HG02610 (cell line): ENCODE measurements around the gene MLST8.
A peak's percentile ranks its signal among the peaks of the same experiment; 100 is the strongest.

Experiments
- ATAC-seq: cut with Tn5 transposase; IDR thresholded peaks from one replicate; pipeline ENCODE4 v1.9.1; 2021; ENCODE audit warnings: mild to moderate bottlenecking, moderate library complexity; ENCODE audit not compliant: unreplicated experiment

Gene MLST8

DNA sequence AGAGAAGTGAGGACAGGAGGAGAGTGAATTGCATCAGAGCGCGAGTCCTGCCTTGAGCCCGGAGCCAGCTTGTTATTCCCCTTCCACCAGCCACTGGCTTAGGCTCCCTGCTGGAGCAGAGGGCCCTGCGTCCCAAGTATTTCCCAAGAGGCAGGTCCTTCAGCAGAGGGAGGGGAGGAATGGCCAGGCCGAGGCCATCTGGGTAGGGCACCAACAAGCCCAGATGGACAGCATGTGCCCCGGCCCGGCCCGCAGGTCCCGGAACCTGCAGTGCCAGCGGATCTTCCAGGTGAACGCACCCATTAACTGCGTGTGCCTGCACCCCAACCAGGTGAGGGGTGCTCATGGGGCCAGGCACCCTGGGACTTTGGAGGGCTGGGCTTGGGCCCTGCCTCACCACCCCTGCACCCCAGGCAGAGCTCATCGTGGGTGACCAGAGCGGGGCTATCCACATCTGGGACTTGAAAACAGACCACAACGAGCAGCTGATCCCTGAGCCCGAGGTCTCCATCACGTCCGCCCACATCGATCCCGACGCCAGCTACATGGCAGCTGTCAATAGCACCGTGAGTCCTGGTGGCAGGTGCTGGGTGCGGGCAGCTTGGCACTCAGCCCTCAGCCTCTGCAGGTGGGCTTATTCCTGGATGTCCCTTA lies 1.7 kb downstream of the MLST8 start:
- ATAC-seq: no peak

DNA sequence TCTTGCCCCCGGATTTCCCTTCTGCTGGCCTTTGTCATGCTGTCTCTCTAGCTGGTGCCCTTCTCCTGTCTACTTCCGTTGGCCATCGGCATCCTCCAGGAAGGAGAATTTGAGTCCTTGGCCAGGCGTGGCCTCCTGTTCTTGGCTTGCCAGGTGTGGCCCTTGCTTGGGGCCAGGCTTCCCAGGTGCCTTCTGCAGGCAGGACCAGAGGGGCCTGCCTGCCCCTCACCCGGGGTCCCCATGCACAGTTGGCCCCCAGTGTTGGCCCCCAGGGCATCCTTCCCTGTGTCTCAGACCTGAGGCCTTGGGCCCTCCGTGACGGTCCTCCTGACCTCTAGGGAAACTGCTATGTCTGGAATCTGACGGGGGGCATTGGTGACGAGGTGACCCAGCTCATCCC lies 2.6 kb downstream of the MLST8 start:
- ATAC-seq: no peak

GRCh38 chr16:2208308-2208707 lies 3.1 kb downstream of the MLST8 start:
- no peak for ATAC-seq

DNA sequence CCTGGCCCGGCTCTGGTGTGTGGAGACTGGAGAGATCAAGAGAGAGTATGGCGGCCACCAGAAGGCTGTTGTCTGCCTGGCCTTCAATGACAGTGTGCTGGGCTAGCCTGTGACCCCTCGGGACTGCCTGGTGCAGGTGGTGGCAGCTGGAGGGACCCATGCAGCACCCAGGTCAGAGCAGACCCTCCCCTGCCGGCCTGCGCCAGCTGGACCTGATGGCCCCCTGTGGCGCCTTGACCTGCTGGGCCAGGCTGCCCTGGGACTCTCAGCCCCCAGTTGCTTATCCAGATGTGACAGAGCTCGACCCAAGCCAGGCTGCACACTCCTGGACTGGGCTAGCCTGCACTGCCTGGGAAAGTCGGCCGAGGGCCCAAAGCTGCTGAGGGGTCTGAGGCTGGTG lies 3.5 kb downstream of the MLST8 start:
- ATAC-seq: no peak

DNA sequence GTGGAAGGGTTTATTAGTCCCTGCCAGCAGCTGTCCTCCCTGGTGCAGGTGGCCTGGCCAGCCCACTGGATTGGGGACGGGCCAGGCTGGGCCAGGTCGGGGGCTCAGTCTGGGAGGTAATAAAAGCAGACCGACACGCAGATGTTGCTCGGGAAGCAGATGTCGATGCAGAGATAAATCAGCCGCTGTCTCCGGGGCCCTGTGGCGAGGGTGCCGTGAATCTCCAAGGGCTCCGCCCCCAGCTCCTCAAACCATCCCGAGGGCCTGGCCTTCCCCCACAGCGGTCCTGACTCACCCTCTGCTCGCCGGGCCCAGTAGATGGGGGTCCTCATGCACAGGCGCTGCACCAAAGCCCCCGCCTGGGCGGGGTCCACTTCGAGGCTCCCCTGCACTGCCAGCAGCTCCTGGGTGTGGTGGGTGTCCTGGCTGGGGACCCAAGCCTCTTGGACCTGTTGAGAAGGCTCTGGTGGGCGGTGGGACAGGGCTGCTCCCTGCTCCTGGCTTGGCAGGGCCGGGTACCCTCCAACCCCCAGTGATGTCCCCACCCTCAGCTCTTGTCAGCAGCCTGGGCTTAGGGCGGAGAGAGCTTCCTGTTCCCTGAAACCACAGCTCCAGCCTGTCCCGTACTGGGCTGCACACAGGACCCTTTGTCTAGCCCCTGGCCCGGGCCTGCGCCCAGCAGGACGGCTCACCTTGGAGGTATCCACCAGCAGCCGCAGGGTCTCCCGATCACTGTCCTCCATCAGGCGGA lies 4.2 kb downstream of the MLST8 start:
- no peak for ATAC-seq

- no peak for ATAC-seq
Observed at GRCh38 chr16:2210009-2210332, 4.7 kb downstream of the MLST8 start.

DNA sequence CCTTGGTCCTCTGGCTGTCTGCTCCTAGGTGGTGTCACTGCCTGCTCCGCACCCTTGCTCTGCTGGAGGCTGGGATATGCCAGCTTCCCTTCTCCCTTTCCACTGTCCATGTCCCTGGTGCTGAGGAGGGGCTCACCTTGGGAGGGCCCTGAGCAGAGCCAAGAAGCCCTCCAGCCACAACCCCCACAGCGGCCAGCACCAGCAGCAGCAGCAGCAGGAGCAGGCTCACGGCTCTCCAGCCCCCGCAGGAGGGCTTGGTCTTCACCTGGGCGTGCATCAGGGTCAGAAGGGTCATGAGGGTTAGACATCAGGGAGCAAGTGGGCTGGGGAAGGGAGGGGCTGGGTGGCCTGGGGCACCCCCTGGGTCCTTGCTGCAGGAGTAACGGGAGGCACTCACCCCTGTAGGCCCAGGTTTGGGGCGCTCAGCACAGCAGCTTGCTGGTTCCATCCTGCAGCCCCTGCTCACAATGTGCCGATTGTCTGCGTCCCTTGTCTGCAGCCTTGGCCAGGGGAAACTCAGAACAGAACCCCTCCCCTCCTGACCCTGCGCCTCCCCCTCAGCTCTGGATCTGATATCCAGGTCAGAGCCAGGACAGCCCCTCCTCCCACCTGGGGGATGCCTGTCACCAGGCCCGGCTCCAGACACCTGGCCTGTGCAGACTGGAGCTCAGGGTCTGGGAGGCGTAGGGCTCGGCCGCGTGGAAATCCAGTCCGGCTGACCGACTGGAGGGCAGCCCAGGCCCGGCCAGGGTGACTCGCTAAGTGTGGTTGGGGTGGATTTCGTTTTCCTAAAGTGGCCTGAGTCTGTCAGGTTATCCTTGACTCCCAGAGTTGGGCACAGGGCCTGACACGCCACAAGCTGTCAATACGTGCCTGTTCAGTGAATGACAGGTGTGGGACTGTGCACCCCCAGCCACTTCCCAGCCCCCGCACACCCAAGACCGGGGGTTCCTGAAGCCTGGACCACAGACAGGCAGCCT lies 5.4 kb downstream of the MLST8 start, which contains the start of gene BRICD5:
BRICD5 (minus strand) TSS at position 478 of the 980 bp plus-strand sequence; CDS start at position 448, 30 bp downstream.
- no peak for ATAC-seq

- no peak for ATAC-seq
Observed at GRCh38 chr16:2211923-2212347, 6.7 kb downstream of the MLST8 start.

DNA sequence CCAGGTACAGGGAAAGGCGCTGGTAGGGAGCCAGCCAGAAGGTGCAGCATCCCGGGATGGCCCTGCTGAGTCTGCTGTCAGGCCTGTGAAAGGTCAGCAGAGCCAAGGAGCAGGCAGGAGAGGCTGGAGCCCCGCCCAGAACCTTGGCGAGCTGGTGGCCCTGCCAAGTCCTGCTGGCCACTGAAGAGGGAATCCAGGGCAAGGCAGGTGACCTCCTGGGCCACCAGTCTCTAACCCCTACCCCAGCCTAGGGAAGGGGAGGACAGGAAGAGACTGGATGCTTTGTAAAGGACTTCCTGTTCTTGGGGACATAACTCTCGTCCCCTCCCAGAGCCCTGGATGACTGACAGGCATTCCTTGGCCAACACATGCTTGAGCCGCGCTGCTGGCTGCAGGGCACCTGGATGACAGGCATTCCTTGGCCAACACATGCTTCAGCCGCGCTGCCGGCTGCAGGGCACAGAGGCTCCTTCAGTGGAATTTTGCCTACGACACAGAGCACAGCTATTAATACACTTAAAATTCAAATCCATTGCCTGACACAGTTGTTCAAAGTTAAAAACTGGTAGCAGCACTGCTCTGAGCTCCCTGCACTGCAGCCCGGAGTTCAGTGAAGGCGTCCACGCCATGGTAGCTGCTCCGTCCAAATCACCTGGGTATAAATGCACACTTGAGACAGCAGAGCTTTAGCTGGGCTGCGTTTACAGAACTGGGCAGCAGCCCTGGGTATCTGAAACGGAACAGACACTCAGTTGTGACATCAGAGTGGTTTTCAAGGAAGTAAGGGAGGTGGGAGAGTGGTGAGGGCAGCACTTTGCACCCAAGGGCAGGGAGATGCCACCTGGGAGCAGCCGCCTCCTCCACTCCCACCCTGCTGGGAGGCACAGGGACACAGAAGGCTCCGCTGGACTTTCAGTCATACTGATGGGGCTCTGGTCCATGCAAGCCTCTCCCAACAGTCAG lies 7.4 kb downstream of the MLST8 start:
- ATAC-seq: no peak

DNA sequence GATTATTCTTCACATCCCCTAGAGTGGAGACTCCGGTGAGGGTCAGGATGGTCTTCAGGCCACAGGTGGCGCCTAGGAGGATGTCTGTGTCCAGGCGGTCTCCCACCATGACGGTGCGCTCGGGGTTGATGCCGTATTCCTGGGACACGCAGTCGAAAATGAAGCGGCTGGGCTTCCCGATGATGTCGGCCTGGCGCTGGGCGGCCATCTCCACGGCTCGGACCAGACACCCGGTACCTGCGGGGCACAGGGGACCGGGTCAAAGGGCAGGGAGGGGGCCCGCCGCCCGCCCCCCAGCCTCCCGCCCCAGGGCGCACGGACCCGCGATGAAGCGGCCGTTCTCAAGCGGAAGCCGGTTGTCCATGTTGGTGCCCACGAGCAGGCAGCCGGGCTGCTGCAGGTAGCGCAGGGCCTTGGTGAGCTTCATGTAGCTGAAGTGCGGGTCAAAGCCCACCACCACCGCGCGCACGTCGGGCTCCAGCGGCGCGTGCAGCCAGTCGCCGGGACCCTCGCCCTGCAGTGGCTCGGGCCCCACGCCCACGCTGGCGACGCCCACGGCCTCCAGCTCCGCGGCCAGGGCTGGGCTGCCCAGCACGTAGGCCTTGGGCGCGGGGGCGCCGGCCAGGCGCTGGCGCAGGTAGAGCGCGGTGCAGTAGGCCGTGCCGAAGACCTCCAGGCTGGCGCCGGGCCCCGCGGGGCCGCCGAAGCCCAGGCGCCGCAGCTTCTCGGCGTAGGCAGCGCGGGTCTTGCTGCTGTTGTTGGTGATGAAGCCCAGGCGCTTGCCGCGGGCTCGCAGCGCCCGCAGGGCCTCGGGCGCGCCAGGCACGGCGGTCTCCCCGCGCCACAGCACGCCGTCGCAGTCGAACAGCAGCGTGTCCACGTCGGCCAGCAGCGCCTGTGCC lies 8.8 kb downstream of the MLST8 start:
- ATAC-seq: peak; percentile 4

DNA sequence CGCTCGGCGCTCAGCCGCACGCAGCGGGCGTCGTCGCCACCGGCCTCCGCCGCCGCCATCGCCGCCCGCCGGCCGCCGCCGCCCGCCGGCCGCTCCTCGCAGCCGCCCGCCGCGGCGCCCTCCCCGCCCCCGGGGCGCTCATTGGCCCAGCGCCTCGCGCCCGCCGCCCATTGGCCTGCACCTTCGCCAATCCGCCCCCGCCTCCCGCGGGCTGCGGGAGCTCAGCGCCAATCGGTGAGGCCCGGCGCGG lies 9.4 kb downstream of the MLST8 start, which contains the start of gene PGP:
PGP (minus strand) TSS at position 122 of the 250 bp plus-strand sequence; CDS start at position 59, 63 bp downstream.
- ATAC-seq: peak; percentile 84

GRCh38 chr16:2216330-2216729 lies 11.1 kb downstream of the MLST8 start:
- no peak for ATAC-seq

DNA sequence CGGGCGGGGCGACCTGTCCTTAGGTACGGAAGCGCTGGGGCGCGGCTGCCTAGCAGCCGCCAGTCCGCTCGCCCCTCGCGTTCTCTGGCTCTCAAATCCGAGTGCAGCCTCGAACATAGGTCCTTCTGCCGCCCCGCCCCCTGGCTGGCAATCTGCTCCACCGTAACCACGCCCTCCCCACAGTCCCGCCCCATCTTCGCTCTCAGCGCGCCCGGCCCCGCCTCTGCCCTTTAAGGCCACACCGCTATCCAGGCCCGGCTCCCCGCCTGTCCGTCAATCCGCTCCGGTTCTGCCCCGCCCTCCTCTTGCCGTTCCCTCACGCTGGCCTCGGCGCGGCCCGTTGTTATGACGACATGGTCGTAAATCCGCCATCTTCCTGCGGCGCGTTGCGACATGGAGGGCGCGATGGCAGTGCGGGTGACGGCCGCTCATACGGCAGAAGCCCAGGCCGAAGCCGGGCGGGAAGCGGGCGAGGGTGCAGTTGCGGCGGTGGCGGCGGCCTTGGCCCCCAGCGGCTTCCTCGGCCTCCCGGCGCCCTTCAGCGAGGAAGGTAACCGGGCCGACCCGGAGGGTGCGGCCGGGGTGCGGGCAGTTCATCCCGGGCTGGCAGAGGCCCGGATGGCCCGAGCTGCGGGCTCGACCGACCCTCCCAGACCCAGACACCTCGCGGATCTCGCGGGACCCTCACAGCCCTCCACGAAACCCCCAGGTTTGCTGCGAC lies 18.1 kb downstream of the MLST8 start, which contains the start of gene E4F1:
E4F1 (plus strand) TSS at position 371 of the 721 bp plus-strand sequence; CDS start at position 394, 23 bp downstream.
- peak; percentile 95 for ATAC-seq

GRCh38 chr16:2223942-2224486 lies 18.8 kb downstream of the MLST8 start:
- ATAC-seq: peak; percentile 8

GRCh38 chr16:2226245-2226793 lies 21.1 kb downstream of the MLST8 start:
- ATAC-seq: no peak

DNA sequence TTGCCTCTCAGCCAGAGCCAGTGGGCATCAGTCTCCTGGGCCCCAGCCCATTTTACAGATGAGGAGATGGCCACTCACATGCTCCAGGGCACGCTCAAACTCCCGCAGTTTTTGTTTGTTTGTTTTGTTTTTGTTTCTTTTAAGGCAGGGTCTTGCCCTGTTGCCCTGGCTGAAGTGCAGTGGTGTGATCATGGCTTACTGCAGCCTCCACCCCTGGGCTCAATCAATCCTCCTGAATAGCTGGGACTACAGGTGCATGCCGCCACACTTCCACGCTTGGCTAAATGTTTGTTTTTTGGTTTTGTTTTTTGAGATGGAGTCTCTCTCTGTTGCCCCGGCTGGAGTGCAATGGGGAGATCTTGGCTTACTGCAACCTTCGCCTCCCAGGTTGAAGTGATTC lies 21.7 kb downstream of the MLST8 start:
- ATAC-seq: no peak

DNA sequence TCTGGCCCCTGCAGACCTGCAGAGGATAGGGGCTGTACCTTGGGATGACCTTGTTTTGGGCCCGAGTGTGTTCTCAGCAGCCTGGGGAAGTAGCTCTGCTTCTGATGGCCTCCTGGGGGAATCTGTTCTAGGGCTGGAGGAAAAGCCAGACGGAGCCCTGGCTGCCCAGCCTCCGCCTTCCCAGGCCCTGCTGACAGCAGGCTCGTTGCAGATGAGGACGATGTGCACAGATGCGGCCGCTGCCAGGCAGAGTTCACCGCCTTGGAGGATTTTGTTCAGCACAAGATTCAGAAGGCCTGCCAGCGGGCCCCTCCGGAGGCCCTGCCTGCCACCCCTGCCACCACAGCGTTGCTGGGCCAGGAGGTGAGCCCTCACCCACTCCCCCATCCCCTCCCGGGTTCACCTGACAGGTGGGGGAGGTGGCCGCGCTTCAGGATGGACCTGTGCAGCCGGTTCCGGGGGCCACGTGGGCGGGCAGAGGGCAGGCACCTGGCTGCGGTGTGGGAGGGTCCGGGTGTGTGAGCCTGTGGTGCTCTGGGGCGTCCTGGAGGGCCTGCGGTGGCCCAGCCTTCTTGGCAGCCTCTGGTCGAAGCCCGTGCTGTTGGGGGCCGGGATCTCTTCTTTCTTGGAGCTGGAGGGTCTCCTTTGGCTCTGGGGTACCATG lies 23.0 kb downstream of the MLST8 start:
- no peak for ATAC-seq
